BE2C (cell line): ENCODE measurements around the gene HUNK.
"Not testable (repeated sequence)": the region's sequence is repeated elsewhere in the genome, so short reads cannot be mapped to it uniquely, and the experiment has no call there.

Experiments
- DNase-seq: peaks from one replicate; pipeline ENCODE4 v3.0.0-alpha.2; 2020
- H3K27me3 ChIP-seq: fragments of 250-450 bp; sonication (Bioruptor Pico); 2 replicates; pipeline ENCODE4 v1.5.1; 2020; ENCODE audit warnings: mild to moderate bottlenecking
- H3K36me3 ChIP-seq: fragments of 250-450 bp; sonication (Bioruptor Pico); 2 replicates; pipeline ENCODE4 v1.5.1; 2020; ENCODE audit warnings: mild to moderate bottlenecking
- H3K4me1 ChIP-seq: fragments of 250-450 bp; sonication (Bioruptor Pico); 2 replicates; pipeline ENCODE4 v1.5.1; 2020
- H3K4me3 ChIP-seq: 2 replicates; pipeline ENCODE4 v1.5.1; 2011; ENCODE audit warnings: low read depth, low read length
- H3K9me3 ChIP-seq: fragments of 250-450 bp; sonication (Bioruptor Pico); 2 replicates; pipeline ENCODE4 v1.5.1; 2020
- CTCF ChIP-seq: IDR thresholded peaks from 2 replicates; pipeline ENCODE4 v1.5.1; 2012; ENCODE audit warnings: mild to moderate bottlenecking, low read depth, low read length

HUNK gene

GRCh38 chr21:32030146-32030652 lies 157.4 kb downstream of the HUNK start:
- H3K4me1 ChIP-seq: no peaks in the 10 kb centered on the region; the same call in 1 of the 2 replicates
- H3K36me3 ChIP-seq: no peaks in the 10 kb centered on the region
- peaks cover 2% of the 10 kb centered on the region; the same call in 1 of the 2 replicates for H3K9me3 ChIP-seq
- TF ChIP-seq CTCF: no peak
- H3K27me3 ChIP-seq: no peaks in the 10 kb centered on the region
- DNase-seq: no peak
- no peak overlapping the region for H3K4me3 ChIP-seq

- no peak for TF ChIP-seq CTCF
- no peak for DNase-seq
- Histone ChIP-seq H3K4me1 (peaks cover 6% of the 10 kb centered on the region; the same call in 1 of the 2 replicates), H3K27me3 (no peaks in the 10 kb centered on the region), H3K4me3 (no peak overlapping the region), H3K9me3 (peaks cover 2% of the 10 kb centered on the region; the same call in 1 of the 2 replicates), H3K36me3 (no peaks in the 10 kb centered on the region)
These were observed 162.0 kb downstream of the HUNK start for GRCh38 chr21:32034850-32035249.

GRCh38 chr21:32035617-32036016 lies 162.8 kb downstream of the HUNK start:
- Histone ChIP-seq H3K27me3 (no peaks in the 10 kb centered on the region), H3K36me3 (no peaks in the 10 kb centered on the region), H3K4me3 (no peak overlapping the region), H3K4me1 (peaks cover 6% of the 10 kb centered on the region; the same call in 1 of the 2 replicates), H3K9me3 (peaks cover 2% of the 10 kb centered on the region; the same call in 1 of the 2 replicates)
- peak; percentile 17 for DNase-seq
- no peak for TF ChIP-seq CTCF

GRCh38 chr21:32036756-32037155 lies 163.9 kb downstream of the HUNK start:
- H3K4me3 ChIP-seq: no peak overlapping the region
- no peak for DNase-seq
- peaks cover 6% of the 10 kb centered on the region; the same call in 1 of the 2 replicates for H3K4me1 ChIP-seq
- no peaks in the 10 kb centered on the region for H3K27me3 ChIP-seq
- H3K9me3 ChIP-seq: peaks cover 2% of the 10 kb centered on the region; the same call in 1 of the 2 replicates
- no peak for TF ChIP-seq CTCF
- H3K36me3 ChIP-seq: no peaks in the 10 kb centered on the region

- H3K4me1 ChIP-seq, H3K27me3 ChIP-seq, H3K4me3 ChIP-seq, DNase-seq, H3K9me3 ChIP-seq, H3K36me3 ChIP-seq: not testable (repeated sequence)
These were observed 165.9 kb downstream of the HUNK start for GRCh38 chr21:32038751-32039150.

- no peaks in the 10 kb centered on the region for H3K4me1 ChIP-seq
- H3K36me3 ChIP-seq: no peaks in the 10 kb centered on the region
- no peak for DNase-seq
- no peak overlapping the region for H3K4me3 ChIP-seq
- no peak for TF ChIP-seq CTCF
- no peaks in the 10 kb centered on the region for H3K27me3 ChIP-seq
- no peaks in the 10 kb centered on the region for H3K9me3 ChIP-seq
These were observed 170.6 kb downstream of the HUNK start for GRCh38 chr21:32043458-32043857.
